Measurements from ENCODE around the gene OTOF.

OTOF gene

GRCh38 chr2:26456440-26457250 lies 21.3 kb downstream of the OTOF start:
- Histone ChIP-seq H3K4me3 (ENCODE audit: low read depth, low read length) (no peak overlapping the region), H3K9me3 (ENCODE audit: control insufficient read depth, low read length) (no peaks in the 10 kb centered on the region), H3K27ac (no peak overlapping the region), H3K4me2 (ENCODE audit: low read length) (no peak overlapping the region), H3K27me3 (ENCODE audit: control insufficient read depth, insufficient read depth, low read length) (no peaks in the 10 kb centered on the region), H3K9ac (no peak overlapping the region), H2AFZ (no peak overlapping the region), H3K79me2 (no peaks in the 10 kb centered on the region), H3K36me3 (ENCODE audit: control insufficient read depth, insufficient read depth, low read length) (no peaks in the 10 kb centered on the region), H3K4me1 (no peaks in the 10 kb centered on the region)
- TF ChIP-seq, protein P1, sequence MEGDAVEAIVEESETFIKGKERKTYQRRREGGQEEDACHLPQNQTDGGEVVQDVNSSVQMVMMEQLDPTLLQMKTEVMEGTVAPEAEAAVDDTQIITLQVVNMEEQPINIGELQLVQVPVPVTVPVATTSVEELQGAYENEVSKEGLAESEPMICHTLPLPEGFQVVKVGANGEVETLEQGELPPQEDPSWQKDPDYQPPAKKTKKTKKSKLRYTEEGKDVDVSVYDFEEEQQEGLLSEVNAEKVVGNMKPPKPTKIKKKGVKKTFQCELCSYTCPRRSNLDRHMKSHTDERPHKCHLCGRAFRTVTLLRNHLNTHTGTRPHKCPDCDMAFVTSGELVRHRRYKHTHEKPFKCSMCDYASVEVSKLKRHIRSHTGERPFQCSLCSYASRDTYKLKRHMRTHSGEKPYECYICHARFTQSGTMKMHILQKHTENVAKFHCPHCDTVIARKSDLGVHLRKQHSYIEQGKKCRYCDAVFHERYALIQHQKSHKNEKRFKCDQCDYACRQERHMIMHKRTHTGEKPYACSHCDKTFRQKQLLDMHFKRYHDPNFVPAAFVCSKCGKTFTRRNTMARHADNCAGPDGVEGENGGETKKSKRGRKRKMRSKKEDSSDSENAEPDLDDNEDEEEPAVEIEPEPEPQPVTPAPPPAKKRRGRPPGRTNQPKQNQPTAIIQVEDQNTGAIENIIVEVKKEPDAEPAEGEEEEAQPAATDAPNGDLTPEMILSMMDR (IDR thresholded peaks at IDR 0.05) = no peak

- Histone ChIP-seq H3K9ac (no peak overlapping the region), H3K9me3 (ENCODE audit: control insufficient read depth, low read length) (no peaks in the 10 kb centered on the region), H3K4me2 (ENCODE audit: low read length) (no peak overlapping the region), H3K4me1 (no peaks in the 10 kb centered on the region), H3K27me3 (ENCODE audit: control insufficient read depth, insufficient read depth, low read length) (no peaks in the 10 kb centered on the region), H2AFZ (no peak overlapping the region), H3K79me2 (no peaks in the 10 kb centered on the region), H3K4me3 (ENCODE audit: low read depth, low read length) (no peak overlapping the region), H3K27ac (no peak overlapping the region), H3K36me3 (ENCODE audit: control insufficient read depth, insufficient read depth, low read length) (no peaks in the 10 kb centered on the region)
- TF ChIP-seq, protein P1 (IDR thresholded peaks at IDR 0.05) = no peak
These were observed 22.1 kb downstream of the OTOF start for GRCh38 chr2:26455670-26456439.

- H3K4me3 ChIP-seq (ENCODE audit: low read depth, low read length) = no peak overlapping the region
- no peaks in the 10 kb centered on the region for H3K9me3 ChIP-seq (ENCODE audit: control insufficient read depth, low read length)
- H3K27me3 ChIP-seq (ENCODE audit: control insufficient read depth, insufficient read depth, low read length) = no peaks in the 10 kb centered on the region
- TF ChIP-seq, protein P1 (IDR thresholded peaks at IDR 0.05) = no peak
- no peak overlapping the region for H3K9ac ChIP-seq
- H3K27ac ChIP-seq = no peak overlapping the region
- H3K4me1 ChIP-seq = no peaks in the 10 kb centered on the region
- H3K36me3 ChIP-seq (ENCODE audit: control insufficient read depth, insufficient read depth, low read length) = no peaks in the 10 kb centered on the region
- no peaks in the 10 kb centered on the region for H3K79me2 ChIP-seq
- H3K4me2 ChIP-seq (ENCODE audit: low read length) = no peak overlapping the region
- no peak overlapping the region for H2AFZ ChIP-seq
These were observed 22.8 kb downstream of the OTOF start for GRCh38 chr2:26455037-26455669.

- no peaks in the 10 kb centered on the region for H3K79me2 ChIP-seq
- no peak overlapping the region for H3K4me2 ChIP-seq (ENCODE audit: low read length)
- no peak overlapping the region for H2AFZ ChIP-seq
- H3K27ac ChIP-seq = no peak overlapping the region
- TF ChIP-seq, protein P1 (IDR thresholded peaks at IDR 0.05) = no peak
- H3K36me3 ChIP-seq (ENCODE audit: control insufficient read depth, insufficient read depth, low read length) = no peaks in the 10 kb centered on the region
- H3K27me3 ChIP-seq (ENCODE audit: control insufficient read depth, insufficient read depth, low read length) = no peaks in the 10 kb centered on the region
- no peak overlapping the region for H3K9ac ChIP-seq
- H3K9me3 ChIP-seq (ENCODE audit: control insufficient read depth, low read length) = no peaks in the 10 kb centered on the region
- no peak overlapping the region for H3K4me3 ChIP-seq (ENCODE audit: low read depth, low read length)
- no peaks in the 10 kb centered on the region for H3K4me1 ChIP-seq
These were observed 23.3 kb downstream of the OTOF start for GRCh38 chr2:26454561-26455001.
